Measurements from ENCODE around the gene ZNF354C. TPM values are rescaled to one million over a fixed set of nuclear protein-coding genes. Genes with fewer than 3 reads are reported as not detected.
A peak's percentile ranks its signal among the peaks of the same experiment; 100 is the strongest.

The ZNF354C gene
- total RNA-seq, 1 donor from 2014 or later = 4.1 TPM

- Mint-ChIP-seq H3K9me3 (ENCODE audit: unreplicated experiment) (peaks cover 15% of the 10 kb centered on the region), H3K27ac (ENCODE audit: unreplicated experiment) (no peak overlapping the region), H3K4me3 (ENCODE audit: unreplicated experiment) (no peak overlapping the region), H3K4me1 (ENCODE audit: low read depth, unreplicated experiment) (no peaks in the 10 kb centered on the region), H3K27me3 (ENCODE audit: low read depth, unreplicated experiment) (no peaks in the 10 kb centered on the region), H3K36me3 (ENCODE audit: low read depth, unreplicated experiment) (peaks cover 21% of the 10 kb centered on the region)
- Histone ChIP-seq H3K4me1 (ENCODE audit: insufficient read depth, low read length) (no peaks in the 10 kb centered on the region), H3K27me3 (ENCODE audit: insufficient read depth, low read length) (no peaks in the 10 kb centered on the region), H3K9ac (ENCODE audit: low read length) (no peak overlapping the region), H3K9me3 (ENCODE audit: insufficient read depth, low read depth, low read length) (peaks cover 12% of the 10 kb centered on the region), H2AFZ (ENCODE audit: low read depth, low read length) (no peak overlapping the region), H3K27ac (ENCODE audit: low read depth, low read length) (no peak overlapping the region), H3K79me2 (ENCODE audit: insufficient read depth, low read length) (no peaks in the 10 kb centered on the region), H3K4me2 (ENCODE audit: low read length) (no peak overlapping the region), H3K4me3 (ENCODE audit: insufficient read depth, low read depth, low read length) (no peak overlapping the region), H3K36me3 (ENCODE audit: insufficient read depth, low read length) (no peaks in the 10 kb centered on the region), H4K20me1 (ENCODE audit: insufficient read depth, low read length) (no peaks in the 10 kb centered on the region)
- TF ChIP-seq EZH2 (IDR thresholded peaks at IDR 0.05; ENCODE audit: insufficient read depth, low read length) = no peak
- TF ChIP-seq CTCF (IDR thresholded peaks at IDR 0.05; ENCODE audit: insufficient read depth, low read depth, low read length) = no peak
- FAIRE-seq = no peak
- DNase-seq (ENCODE audit: low read depth) = no peak
Observed at GRCh38 chr5:179126506-179126991, 66.4 kb downstream of the ZNF354C start.

GRCh38 chr5:179127136-179128040 lies 67.2 kb downstream of the ZNF354C start:
- H3K9me3 Mint-ChIP-seq (ENCODE audit: unreplicated experiment) = peaks cover 15% of the 10 kb centered on the region
- peaks cover 6% of the 10 kb centered on the region for H3K9me3 ChIP-seq (ENCODE audit: insufficient read depth, low read depth, low read length)
- H3K36me3 Mint-ChIP-seq (ENCODE audit: low read depth, unreplicated experiment) = peaks cover 21% of the 10 kb centered on the region
- H3K4me3 ChIP-seq (ENCODE audit: insufficient read depth, low read depth, low read length) = no peak overlapping the region
- no peak overlapping the region for H3K27ac Mint-ChIP-seq (ENCODE audit: unreplicated experiment)
- no peaks in the 10 kb centered on the region for H4K20me1 ChIP-seq (ENCODE audit: insufficient read depth, low read length)
- DNase-seq (ENCODE audit: low read depth) (no peak), FAIRE-seq (no peak)
- no peak overlapping the region for H3K4me2 ChIP-seq (ENCODE audit: low read length)
- H3K36me3 ChIP-seq (ENCODE audit: insufficient read depth, low read length) = no peaks in the 10 kb centered on the region
- H3K79me2 ChIP-seq (ENCODE audit: insufficient read depth, low read length) = no peaks in the 10 kb centered on the region
- no peak overlapping the region for H3K4me3 Mint-ChIP-seq (ENCODE audit: unreplicated experiment)
- H2AFZ ChIP-seq (ENCODE audit: low read depth, low read length) = no peak overlapping the region
- H3K4me1 ChIP-seq (ENCODE audit: insufficient read depth, low read length) = no peaks in the 10 kb centered on the region
- no peaks in the 10 kb centered on the region for H3K27me3 Mint-ChIP-seq (ENCODE audit: low read depth, unreplicated experiment)
- no peaks in the 10 kb centered on the region for H3K27me3 ChIP-seq (ENCODE audit: insufficient read depth, low read length)
- TF ChIP-seq CTCF (IDR thresholded peaks at IDR 0.05; ENCODE audit: insufficient read depth, low read depth, low read length) = no peak
- no peak for TF ChIP-seq EZH2 (IDR thresholded peaks at IDR 0.05; ENCODE audit: insufficient read depth, low read length)
- no peak overlapping the region for H3K27ac ChIP-seq (ENCODE audit: low read depth, low read length)
- H3K9ac ChIP-seq (ENCODE audit: low read length) = no peak overlapping the region
- H3K4me1 Mint-ChIP-seq (ENCODE audit: low read depth, unreplicated experiment) = no peaks in the 10 kb centered on the region

DNA sequence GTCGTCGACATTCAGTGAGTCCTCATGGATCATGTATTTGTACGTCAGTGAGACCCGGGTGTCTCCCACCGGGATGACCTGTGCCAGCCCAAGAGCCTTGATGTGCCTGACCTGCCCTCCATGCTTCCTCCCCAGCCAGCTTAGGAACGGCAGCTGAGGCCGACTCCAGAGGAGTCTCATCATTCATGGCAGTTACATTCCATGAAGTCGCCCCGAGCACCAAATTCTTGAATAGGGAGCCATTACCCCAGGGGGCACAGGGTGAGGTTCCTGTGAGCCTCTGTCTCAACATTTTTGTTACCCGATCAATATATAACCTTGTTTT lies 67.8 kb downstream of the ZNF354C start:
- peak overlapping the region; percentile 18 for H3K27ac Mint-ChIP-seq (ENCODE audit: unreplicated experiment)
- H3K9me3 Mint-ChIP-seq (ENCODE audit: unreplicated experiment) = peaks cover 15% of the 10 kb centered on the region

More for the DNA sequence above, 67.8 kb downstream of the ZNF354C start:
- H4K20me1 ChIP-seq (ENCODE audit: insufficient read depth, low read length) = no peaks in the 10 kb centered on the region
- no peaks in the 10 kb centered on the region for H3K4me1 ChIP-seq (ENCODE audit: insufficient read depth, low read length)
- no peak overlapping the region for H3K27ac ChIP-seq (ENCODE audit: low read depth, low read length)
- no peaks in the 10 kb centered on the region for H3K27me3 Mint-ChIP-seq (ENCODE audit: low read depth, unreplicated experiment)
- TF ChIP-seq EZH2 (IDR thresholded peaks at IDR 0.05; ENCODE audit: insufficient read depth, low read length) (no peak), CTCF (IDR thresholded peaks at IDR 0.05; ENCODE audit: insufficient read depth, low read depth, low read length) (no peak)
- no peak overlapping the region for H3K4me3 ChIP-seq (ENCODE audit: insufficient read depth, low read depth, low read length)
- H3K9me3 ChIP-seq (ENCODE audit: insufficient read depth, low read depth, low read length) = peaks cover 3% of the 10 kb centered on the region
- peaks cover 3% of the 10 kb centered on the region for H3K4me1 Mint-ChIP-seq (ENCODE audit: low read depth, unreplicated experiment)
- DNase-seq (ENCODE audit: low read depth) (no peak), FAIRE-seq (no peak)
- H3K4me2 ChIP-seq (ENCODE audit: low read length) = no peak overlapping the region
- no peaks in the 10 kb centered on the region for H3K27me3 ChIP-seq (ENCODE audit: insufficient read depth, low read length)
- H3K36me3 ChIP-seq (ENCODE audit: insufficient read depth, low read length) = no peaks in the 10 kb centered on the region
- no peak overlapping the region for H3K4me3 Mint-ChIP-seq (ENCODE audit: unreplicated experiment)
- H3K79me2 ChIP-seq (ENCODE audit: insufficient read depth, low read length) = no peaks in the 10 kb centered on the region
- H3K36me3 Mint-ChIP-seq (ENCODE audit: low read depth, unreplicated experiment) = peaks cover 25% of the 10 kb centered on the region
- no peak overlapping the region for H3K9ac ChIP-seq (ENCODE audit: low read length)
- no peak overlapping the region for H2AFZ ChIP-seq (ENCODE audit: low read depth, low read length)
